HG03469 (cell line): Measurements from ENCODE around the gene CGB3.
"Not testable (repeated sequence)": the region's sequence is repeated elsewhere in the genome, so short reads cannot be mapped to it uniquely, and the experiment has no call there.

ENCODE experiments used
- ATAC-seq: cut with Tn5 transposase; IDR thresholded peaks from one replicate; pipeline ENCODE4 v1.9.1; 2021; ENCODE audit warnings: mild to moderate bottlenecking, moderate library complexity, moderate number of reproducible peaks; ENCODE audit not compliant: unreplicated experiment

Gene CGB3

DNA sequence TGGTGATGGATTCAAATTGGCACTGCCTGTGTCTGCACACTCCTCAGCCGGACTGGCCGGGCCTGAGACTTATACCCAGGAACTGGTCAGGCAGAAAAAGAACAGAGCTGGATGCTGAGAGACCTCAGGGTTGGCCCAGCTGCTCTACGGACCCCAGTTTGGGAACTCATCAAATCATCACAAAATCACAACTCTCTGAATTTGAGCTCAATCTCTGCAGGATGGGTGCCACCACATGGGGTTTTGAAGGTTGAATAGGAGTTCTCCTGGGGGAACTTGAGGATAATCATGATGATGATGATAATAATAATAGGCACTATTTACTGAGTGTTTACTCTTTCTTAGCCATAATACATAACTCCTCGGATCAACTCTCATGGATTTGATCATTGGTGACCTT, 18.5 kb upstream of the CGB3 start:
- not testable (repeated sequence) for ATAC-seq

DNA sequence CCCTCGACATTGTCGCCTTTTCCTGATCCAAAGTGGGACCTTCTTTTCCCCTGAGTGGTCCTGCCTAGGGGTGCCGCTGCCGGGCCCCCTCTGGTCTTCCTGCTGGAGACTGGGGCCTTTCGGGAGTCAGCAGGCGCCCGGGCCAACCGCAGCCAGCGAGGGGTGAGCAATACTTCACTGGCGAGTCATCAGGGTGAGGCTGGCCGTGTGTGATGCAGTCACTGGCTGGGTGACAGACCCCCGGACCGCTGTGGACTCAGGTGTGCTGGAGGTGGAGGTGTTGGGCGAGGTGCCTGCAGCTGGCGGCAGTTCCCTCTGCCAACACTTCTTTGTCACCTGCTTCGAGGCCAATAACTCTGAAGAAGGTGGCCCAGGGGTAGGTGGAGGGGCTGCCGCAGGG, 18.0 kb upstream of the CGB3 start:
- no peak for ATAC-seq

DNA sequence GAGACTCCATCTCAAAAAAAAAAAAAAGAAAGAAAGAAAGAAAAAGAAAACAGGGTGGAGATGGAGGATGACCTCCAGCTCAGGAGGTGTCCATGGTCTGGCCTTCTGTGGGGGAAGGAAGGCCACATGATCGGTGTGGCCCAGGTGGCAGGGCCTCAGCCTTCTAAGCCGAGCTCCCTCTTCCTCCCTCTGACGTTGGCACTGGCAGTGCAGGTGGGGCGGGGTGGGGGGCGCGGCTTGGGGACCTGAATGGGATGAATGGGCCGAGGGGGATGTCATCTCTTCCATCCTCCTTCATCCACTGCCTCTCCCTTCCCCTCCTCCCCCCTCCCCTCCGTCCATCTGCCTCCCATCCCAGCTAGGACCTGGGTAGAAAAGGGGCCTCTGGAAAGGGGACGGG, 15.6 kb upstream of the CGB3 start:
- ATAC-seq: not testable (repeated sequence)

DNA sequence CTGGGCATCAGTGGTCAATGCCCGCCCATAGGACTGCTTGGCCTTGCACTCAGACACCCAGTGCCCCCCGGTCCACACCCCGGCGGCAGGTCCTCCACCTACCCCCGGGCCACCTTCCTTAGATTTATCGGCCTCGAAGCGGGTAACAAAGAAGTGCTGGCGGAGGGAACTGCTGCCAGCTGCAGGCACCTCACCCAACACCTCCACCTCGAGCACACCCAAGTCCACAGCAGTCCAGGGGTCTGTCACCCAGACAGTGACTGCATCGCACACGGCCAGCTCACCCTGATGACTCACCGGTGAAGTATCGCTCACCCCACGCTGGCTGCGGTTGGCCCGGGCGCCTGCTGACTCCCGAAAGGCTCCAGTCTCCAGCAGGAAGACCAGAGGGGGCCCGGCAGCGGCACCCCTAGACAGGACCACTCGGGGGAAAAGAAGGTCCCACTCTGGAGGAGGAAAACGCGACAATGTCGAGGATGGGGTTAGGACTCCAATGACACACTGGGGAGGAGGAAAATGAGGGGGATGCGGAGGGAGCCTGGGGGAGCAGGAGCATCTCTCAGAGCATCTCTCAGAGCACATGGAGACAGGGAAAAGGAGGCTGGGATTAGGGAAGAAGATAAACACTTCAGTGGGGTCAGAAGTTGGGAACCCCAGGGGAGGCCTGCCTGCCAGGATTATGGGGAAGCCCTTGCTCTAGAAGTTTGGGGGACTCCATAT, 14.6 kb upstream of the CGB3 start:
- ATAC-seq: not testable (repeated sequence)

DNA sequence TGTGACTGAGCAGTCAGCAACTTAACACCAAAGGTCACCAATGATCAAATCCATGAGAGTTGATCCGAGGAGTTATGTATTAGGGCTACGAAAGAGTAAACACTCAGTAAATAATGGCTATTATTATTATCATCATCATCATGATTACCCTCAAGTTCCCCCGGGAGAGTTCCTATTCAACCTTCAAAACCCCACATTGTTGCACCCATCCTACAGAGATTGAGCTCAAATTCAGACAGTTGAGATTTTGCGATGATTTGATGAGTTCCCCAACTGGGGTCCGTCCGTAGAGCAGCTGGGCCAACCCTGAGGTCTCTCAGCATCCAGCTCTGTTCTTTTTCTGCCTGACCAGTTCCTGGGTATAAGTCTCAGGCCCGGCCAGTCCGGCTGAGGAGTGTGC, 14.0 kb upstream of the CGB3 start:
- ATAC-seq: not testable (repeated sequence)

DNA sequence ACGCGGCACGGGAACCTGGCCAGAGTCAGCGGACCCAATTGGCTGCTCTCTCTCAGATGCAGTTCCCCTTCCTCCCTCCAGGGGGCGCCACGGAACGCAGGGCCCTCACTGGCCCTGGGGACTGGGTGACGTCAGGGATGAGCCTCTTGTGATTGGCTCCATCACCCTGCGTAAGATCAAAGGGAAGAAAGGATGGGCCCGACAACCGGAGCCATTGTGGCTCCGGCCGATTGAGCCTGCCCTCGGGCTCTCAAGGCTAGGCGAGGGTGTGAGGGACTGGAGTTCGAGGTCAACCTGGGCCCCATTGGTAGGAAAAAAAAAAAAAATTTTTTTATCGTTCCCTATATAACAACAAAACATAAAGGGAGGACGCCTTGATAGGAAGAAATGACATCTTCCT, 12.7 kb upstream of the CGB3 start, which contains the start of gene CGB1:
Gene CGB1 (minus strand): TSS at position 81 of the 400 bp plus-strand sequence. CDS start 184 bp downstream, outside the sequence.
- not testable (repeated sequence) for ATAC-seq

DNA sequence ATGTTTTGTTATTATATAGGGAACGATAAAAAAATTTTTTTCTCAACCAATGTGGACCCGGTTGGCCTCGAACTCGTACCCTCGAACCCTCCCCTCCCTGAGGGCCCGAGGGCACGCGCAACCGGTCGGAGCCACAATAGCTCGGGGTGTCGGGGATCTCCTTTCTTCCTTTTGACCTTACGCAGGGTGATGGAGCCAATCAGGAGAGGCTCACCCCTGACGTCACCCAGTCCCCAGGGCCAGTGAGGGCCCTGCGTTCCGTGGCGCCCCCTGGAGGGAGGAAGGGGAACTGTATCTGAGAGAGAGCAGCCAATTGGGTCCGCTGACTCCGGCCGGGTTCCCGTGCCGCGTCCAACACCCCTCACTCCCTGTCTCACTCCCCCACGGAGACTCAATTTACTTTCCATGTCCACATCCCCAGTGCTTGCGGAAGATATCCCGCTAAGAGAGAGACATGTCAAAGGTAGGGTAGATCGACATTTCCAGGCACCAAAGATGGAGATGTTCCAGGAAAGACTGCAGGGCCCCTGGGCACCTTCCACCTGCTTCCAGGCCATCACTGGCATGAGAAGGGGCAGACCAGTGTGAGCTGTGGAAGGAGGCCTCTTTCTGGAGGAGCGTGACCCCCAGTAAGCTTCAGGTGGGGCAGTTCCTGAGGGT, 7.6 kb upstream of the CGB3 start, which contains the start of gene CGB2:
Gene CGB2 (plus strand): TSS at position 249 of the 660 bp plus-strand sequence. CDS start 206 bp downstream, at position 455.
- not testable (repeated sequence) for ATAC-seq

DNA sequence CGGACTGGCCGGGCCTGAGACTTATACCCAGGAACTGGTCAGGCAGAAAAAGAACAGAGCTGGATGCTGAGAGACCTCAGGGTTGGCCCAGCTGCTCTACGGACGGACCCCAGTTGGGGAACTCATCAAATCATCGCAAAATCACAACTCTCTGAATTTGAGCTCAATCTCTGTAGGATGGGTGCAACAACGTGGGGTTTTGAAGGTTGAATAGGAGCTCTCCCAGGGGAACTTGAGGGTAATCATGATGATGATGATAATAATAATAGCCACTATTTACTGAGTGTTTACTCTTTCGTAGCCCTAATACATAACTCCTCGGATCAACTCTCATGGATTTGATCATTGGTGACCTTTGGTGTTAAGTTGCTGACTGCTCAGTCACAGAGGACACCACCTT, 6.2 kb upstream of the CGB3 start:
- not testable (repeated sequence) for ATAC-seq

DNA sequence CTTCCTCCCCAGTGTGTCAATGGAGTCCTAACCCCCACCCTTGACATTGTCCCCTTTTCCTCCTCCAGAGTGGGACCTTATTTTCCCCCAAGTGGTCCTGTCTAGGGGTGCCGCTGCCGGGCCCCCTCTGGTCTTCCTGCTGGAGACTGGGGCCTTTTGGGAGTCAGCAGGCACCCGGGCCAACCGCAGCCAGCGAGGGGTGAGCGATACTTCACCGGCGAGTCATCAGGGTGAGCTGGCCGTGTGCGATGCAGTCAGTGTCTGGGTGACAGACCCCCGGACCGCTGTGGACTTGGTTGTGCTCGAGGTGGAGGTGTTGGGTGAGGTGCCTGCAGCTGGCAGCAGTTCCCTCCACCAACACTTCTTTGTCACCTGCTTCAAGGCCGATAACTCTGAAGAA, 5.6 kb upstream of the CGB3 start:
- not testable (repeated sequence) for ATAC-seq

DNA sequence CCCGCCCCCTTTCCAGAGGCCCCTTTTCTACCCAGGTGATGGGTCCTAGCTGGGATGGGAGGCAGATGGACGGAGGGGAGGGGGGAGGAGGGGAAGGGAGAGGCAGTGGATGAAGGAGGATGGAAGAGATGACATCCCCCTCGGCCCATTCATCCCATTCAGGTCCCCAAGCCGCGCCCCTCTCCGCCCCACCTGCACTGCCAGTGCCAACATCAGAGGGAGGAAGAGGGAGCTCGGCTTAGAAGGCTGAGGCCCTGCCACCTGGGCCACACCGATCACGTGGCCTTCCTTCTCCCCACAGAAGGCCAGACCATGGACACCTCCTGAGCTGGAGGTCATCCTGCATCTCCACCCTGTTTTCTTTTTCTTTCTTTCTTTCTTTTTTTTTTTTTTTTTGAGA, 4.6 kb upstream of the CGB3 start:
- not testable (repeated sequence) for ATAC-seq

DNA sequence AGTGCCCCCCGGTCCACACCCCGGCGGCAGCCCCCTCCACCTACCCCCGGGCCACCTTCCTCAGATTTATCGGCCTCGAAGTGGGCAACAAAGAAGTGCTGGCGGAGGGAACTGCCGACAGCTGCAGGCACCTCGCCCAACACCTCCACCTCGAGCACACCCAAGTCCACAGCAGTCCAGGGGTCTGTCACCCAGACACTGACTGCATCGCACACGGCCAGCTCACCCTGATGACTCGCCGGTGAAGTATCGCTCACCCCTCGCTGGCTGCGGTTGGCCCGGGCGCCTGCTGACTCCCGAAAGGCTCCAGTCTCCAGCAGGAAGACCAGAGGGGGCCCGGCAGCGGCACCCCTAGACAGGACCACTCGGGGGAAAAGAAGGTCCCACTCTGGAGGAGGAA, 1.5 kb upstream of the CGB3 start:
- ATAC-seq: not testable (repeated sequence)

DNA sequence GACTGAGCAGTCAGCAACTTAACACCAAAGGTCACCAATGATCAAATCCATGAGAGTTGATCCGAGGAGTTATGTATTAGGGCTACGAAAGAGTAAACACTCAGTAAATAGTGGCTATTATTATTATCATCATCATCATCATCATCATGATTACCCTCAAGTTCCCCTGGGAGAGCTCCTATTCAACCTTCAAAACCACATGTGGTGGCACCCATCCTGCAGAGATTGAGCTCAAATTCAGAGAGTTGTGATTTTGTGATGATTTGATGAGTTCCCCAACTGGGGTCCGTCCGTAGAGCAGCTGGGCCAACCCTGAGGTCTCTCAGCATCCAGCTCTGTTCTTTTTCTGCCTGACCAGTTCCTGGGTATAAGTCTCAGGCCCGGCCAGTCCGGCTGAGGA, 955 bp upstream of the CGB3 start:
- not testable (repeated sequence) for ATAC-seq

DNA sequence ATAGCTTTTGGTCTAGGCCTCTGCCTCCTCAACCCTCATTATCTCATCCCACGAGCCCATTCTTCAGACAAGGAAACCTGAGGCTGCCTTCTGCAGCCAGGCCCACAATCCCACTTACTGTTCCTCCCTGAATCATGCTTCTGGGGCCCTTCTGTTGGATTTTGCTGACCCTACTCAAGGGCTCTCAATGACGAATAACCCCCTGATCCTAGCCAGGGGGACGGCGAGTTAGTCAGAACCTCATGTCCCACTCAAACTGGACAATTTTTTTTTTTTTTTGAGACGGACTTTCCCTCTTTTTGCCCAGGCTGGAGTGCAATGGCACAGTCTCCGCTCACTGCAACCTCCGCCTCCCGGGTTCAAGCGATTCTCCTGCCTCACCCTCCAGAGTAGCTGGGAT, 2.0 kb downstream of the CGB3 start:
- no peak for ATAC-seq

DNA sequence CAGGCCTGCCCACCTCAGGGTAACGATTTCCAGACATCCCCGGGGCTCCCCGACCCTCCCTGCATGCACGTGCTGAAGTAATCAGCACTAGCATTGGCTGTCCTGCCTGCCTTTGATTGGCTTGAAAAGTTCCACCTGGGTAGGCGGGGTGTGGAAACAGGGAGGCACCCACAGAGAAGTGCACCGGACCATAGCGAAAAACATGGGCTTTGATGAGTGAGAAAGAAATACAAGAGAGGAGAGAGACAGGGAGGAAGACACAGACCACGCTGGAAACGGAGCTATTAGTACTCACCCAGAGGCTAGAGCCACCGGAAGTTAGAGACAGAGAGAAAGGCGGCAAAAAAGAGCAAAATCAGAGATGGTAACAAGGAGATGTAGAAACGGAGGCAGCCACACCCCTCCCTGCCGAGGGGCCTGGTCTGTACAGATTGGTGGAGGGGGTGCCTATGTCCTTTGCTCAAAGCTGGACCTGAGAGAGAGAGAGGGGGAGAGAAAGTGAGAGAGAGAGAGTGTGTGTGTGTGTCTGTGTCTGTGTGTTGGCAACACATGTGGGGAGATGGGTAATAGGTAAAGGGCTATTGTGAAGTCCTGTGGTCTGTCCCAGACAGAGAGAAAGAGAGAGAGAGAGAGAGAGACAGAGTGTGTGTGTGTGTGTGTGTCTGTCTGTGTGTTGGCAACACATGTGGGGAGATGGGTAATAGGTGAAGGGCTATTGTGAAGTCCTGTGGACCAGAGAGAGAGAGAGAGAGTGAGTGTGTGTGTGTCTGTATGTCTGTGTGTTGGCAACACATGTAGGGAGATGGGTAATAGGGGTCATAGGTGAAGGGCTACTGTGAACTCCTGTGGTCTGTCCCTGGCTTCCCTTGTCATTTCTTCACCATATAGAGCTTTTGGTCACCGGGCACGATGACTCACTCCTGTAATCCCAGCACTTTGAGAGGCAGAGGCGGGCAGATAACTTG, 2.9 kb downstream of the CGB3 start:
- ATAC-seq: no peak

DNA sequence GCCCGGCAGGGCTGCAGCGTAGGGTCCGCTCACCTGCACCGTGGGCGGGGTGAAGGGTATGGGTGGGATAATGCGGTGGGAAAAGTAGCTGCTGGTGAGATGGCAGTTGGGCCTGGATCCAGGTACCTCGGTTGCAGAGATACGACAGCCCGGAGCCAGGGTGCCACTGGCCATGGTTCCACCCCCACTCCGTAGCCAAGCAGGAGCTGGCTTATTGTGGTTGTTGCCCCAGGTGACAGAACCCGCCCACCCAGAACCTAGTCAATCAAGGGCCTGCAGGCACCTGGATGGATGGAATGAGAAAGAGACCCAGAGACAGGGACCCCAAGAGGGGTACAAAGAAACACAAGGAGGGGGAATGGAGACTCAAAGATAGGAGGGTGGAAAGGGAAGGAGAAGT, 3.8 kb downstream of the CGB3 start:
- no peak for ATAC-seq

DNA sequence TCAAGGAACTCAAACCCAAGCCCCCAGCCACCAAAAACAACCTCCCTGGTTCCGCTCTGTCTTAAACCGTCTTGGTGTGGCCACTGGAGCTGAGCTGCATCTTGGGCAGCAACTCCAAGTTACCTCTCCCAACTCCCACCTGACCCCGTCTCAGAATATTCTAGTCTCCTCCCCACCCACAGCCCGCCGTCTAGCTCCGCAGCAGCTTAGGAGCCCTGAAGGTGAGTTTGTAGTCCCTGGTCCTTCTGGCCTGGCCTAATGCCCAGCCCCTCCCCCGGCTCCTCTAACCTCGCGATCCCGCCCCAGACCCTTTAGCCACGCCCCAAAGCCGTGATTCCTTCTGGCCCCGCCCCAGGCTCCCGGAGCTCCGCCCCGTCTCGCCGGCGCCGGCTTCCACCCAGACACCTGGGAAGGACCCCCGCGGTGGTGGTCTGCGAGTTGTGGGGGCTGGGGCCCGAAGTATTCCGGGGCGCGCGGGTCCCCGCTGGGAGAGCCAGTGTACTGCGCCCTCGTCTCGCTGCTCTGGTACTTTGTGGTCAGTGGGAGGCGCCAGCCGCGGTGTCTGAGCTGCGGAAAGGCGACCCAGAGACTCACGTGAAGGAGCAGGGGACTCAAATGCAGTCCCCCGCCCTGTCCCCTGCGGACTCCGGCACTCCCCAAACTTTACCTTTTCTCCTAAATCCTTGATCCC, 4.7 kb downstream of the CGB3 start:
- ATAC-seq: no peak

DNA sequence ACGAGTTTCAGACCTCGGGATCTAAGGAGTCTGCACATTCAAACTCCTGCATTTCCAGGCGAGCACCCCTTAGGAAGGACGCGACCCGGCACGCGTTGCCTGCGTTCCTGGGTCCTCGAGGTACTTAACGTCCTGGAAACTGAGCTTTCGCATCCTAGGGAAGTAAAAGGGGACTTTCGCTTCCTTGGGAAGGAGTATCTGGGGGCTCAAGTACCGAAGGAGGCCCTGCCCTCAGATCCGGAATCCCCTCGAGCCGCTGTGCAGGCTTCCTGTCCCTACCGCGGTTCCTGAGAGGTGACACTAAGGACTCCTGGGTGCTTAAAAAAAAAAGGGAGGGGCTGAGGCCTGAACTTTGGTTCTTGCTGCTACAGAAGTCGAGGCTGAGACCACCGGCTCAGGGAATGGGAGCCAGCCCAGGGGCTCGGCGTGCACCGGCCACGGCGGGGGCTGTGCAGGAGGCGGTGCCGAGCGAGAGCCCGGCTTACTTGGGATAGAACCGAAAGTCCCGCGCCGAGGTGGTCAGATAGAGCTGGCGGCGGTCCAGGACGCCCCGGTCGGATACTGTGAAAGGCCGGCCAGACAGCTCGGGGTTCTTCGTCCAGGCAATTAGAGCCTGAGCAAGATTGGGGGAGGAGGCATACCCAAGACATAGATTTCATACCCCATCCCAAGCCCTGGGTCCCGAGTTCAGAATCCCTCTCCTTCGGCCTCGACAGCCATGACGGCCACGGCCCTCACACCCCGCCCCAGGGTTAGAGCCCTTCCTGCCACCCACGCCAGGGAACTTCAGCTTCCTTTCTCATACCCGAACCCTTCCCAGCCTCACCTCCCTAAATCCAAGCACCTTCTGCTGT, 5.5 kb downstream of the CGB3 start:
- not testable (repeated sequence) for ATAC-seq

DNA sequence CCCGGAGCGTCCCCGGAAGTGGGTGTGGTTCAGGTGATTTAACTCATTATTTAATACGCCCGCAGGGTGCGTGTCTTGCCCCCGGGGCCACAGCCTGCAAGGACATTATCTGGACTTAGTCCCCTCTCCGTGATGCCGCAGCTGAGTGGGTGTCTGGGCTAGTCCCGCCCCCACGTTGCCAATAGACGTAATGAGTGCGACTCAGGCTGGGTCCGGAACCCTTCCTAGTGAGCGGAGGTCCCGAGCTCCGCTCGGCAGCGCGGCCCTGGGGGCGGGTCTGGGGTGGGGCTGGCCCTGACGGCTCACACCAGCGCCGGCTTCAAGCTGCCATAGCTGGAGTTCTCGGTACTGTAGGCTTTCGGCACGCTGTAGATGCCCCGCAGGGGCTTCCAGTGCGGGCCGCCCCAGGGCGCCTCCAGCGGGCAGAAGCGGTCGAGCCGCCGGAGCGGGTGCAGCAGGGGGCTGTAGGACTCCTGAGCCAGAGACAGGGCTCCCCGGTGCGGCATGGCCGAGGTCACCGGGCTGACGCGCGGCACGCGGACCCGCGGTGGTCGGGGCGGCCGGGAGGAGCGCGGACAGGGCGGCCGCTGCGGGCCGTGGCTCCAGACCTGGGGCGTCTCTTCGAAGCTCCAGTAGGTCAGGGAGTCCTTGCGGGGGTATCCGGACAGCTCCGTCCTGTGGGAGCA, 6.3 kb downstream of the CGB3 start:
- no peak for ATAC-seq

DNA sequence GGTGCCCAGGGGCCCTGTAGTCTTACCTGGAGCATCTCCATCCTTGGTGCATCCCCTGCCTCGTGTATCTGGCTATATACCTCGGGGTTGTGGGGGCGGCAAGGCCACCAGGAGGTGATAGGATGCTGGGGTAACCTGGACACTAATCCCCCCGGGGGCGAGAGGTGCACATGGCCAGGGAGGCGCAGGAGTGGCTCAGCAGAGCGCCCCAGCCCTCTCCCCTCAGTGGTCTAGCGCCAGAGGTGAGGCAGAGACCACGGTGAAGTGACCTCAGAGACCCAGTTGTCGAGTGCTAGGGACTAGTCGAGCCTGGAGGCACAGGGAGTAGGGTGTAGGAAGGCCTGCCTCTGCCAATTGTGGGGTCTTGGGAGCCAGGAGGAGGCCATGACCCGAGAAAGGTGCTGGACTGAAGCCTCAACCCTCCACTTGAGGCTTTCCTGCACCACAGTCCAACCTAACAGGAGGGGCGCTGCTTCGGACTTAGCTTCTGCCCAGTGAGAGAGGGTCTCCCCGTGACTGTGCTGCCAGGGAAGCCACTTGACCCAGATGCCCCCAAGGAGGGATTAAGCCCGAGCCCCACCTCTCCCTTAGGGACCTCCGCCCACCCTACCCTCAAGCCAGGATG, 7.0 kb downstream of the CGB3 start, which contains the start of gene LHB:
Gene LHB (minus strand): TSS at position 51 of the 625 bp plus-strand sequence. CDS start 10 bp downstream, at position 41.
- no peak for ATAC-seq
